Esophagus squamous epithelium (tissue), 4 donors: ENCODE results near the gene SNX32.
A peak's percentile ranks its signal among the peaks of the same experiment; 100 is the strongest.

Experiments used
- POLR2A ChIP-seq, 4 donors: fragments of 450-650 bp; IDR thresholded peaks; one replicate each; pipeline ENCODE4 v1.6.1; 2017; ENCODE audit warnings: antibody characterized with exemption in 4 of 4, mild to moderate bottlenecking in 4 of 4, moderate library complexity in 3 of 4
- TF ChIP-seq, protein P1 (sequence below), 6 experiments: fragments of 450-650 bp in 4 of 6; fragments of 200-600 bp in 2 of 6; sonication (generic) in 2 of 6; IDR thresholded peaks; one replicate each; pipeline ENCODE4 v1.5.1; 2016 to 2019; ENCODE audit warnings: antibody characterized with exemption in 6 of 6, mild to moderate bottlenecking in 4 of 6, moderate library complexity in 4 of 6

DNA sequence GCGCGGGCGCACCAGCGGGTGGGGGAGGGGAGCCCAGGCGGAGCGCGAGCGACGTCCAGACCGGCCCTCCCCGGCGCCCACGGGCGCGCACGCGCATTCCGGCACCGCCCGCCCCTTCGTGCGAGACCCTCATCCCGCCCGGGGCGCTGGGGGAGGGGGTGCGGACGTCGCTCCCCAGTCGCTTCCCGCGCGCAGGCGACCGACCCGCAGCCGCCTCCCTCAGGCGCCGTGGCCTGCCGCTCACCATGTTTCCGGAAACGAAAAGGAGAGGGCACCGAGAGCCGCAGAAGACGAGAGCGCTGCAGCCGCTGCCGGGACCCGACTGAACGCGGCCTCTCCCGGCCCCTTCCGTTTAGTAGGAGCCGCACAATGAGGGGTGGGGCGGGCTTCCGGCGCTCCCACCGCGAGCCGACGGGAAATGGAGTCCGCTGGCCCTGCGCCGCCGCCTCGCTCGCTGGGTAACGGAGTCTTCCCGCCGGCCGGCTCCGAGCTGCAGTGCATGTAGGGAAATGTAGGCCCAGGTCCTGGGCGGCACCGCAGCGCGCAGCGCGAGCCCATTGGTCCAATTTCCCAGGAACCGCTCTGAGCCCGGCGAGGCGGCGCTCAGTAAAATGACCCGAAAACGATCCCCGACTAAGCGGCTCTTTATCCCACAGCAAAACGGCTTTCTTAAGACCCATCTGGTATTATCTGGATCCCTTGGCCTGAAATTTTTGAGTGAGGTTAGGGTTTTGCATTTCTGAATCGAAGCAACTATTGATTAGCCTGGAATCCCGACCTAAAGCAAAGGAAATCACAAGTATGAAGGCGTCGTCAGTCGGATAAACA is 24.3 kb downstream of the SNX32 start, which contains the start of gene CFL1:
- peak; percentile 80 to 99 (median 93) for TF ChIP-seq POLR2A (IDR thresholded peaks at IDR 0.05)
- TF ChIP-seq, protein P1, sequence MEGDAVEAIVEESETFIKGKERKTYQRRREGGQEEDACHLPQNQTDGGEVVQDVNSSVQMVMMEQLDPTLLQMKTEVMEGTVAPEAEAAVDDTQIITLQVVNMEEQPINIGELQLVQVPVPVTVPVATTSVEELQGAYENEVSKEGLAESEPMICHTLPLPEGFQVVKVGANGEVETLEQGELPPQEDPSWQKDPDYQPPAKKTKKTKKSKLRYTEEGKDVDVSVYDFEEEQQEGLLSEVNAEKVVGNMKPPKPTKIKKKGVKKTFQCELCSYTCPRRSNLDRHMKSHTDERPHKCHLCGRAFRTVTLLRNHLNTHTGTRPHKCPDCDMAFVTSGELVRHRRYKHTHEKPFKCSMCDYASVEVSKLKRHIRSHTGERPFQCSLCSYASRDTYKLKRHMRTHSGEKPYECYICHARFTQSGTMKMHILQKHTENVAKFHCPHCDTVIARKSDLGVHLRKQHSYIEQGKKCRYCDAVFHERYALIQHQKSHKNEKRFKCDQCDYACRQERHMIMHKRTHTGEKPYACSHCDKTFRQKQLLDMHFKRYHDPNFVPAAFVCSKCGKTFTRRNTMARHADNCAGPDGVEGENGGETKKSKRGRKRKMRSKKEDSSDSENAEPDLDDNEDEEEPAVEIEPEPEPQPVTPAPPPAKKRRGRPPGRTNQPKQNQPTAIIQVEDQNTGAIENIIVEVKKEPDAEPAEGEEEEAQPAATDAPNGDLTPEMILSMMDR (IDR thresholded peaks at IDR 0.05) = peak in 2 of 6 experiments; percentile 5 to 42
